ENCODE measurements around the gene ORAI2. TPM values are rescaled to one million over a fixed set of nuclear protein-coding genes. Genes with fewer than 3 reads are reported as not detected.

Gene ORAI2
- polyA plus RNA-seq (2011; rRNA removed) (27.3 and 41.6 TPM in 2 replicates), polyA minus RNA-seq (2011; rRNA and poly(A)+ RNA removed) (30.2 and 49.0 TPM in 2 replicates)

DNA sequence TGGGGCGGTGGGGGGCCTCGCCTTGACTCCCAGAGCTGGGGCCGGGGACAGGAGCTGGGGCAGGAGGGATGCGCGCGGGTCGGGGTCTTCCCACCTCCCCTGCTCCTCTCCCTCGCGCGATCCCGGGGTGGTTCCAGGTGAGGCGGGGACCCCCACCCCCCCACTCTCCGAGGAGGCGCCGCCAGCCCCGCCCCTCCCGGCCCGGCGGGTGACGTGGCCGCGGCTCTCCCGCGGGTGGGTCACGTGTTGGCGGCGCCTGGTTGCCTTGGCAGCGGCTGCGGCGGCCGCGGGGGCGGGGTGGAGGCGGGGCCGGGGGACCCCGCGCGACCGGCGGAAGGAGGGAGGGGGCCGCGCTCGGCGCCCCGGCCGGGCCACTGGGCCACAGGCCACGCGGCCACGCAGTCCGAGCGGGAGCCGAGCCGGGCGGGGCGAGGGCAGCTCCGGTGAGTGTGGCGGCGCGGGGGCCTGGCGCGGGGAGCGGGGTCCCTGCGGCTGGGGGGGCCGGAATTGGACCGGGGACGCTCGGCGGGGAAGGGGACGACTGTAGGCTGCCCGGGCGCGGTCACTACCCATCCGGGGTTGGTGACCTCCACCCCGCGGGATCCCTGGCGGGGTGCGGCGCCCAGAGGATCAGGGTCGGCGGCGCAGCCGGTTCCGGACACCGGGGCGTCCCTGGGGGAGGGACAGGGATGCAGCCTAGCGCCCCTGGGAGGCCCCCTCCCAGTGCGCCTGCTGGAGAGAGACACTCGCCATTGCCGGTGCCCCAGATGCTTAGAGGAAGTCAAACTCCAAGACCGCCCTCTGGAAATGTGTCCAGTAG is at the start of gene ORAI2:
ORAI2 (plus strand) TSS at position 357 of the 820 bp plus-strand sequence. CDS start 5,382 bp downstream, outside the sequence.
- DNase-seq (ENCODE audit: low read depth): no peak
- ChIA-PET CTCF (interaction anchor here (1.0 kb wide), 2 partner anchors 17 to 42 kb away, joined by 3 read pairs; no protein-coding TSS in a partner anchor), POLR2A (no interaction called here)
- H3K27me3 ChIP-seq (ENCODE audit: control insufficient read depth, insufficient read depth, low read length): no peaks in the 10 kb centered on the region
- TF ChIP-seq, protein P1, sequence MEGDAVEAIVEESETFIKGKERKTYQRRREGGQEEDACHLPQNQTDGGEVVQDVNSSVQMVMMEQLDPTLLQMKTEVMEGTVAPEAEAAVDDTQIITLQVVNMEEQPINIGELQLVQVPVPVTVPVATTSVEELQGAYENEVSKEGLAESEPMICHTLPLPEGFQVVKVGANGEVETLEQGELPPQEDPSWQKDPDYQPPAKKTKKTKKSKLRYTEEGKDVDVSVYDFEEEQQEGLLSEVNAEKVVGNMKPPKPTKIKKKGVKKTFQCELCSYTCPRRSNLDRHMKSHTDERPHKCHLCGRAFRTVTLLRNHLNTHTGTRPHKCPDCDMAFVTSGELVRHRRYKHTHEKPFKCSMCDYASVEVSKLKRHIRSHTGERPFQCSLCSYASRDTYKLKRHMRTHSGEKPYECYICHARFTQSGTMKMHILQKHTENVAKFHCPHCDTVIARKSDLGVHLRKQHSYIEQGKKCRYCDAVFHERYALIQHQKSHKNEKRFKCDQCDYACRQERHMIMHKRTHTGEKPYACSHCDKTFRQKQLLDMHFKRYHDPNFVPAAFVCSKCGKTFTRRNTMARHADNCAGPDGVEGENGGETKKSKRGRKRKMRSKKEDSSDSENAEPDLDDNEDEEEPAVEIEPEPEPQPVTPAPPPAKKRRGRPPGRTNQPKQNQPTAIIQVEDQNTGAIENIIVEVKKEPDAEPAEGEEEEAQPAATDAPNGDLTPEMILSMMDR (IDR thresholded peaks at IDR 0.05; ENCODE audit: insufficient read depth, low read depth, low read length): no peak
- peak within 1 kb of the TSS; percentile 75 for H3K4me3 ChIP-seq (ENCODE audit: low read depth, low read length)
- peaks cover 3% of the 10 kb centered on the region; the same call in 1 of the 2 replicates for H3K36me3 ChIP-seq (ENCODE audit: control insufficient read depth, insufficient read depth, low read length)

GRCh38 chr7:102387064-102387463 is 46.3 kb upstream of the ORAI2 start:
- no peak for DNase-seq (ENCODE audit: low read depth)
- TF ChIP-seq, protein P1 (IDR thresholded peaks at IDR 0.05; ENCODE audit: insufficient read depth, low read depth, low read length): no peak
- CTCF ChIA-PET: interaction anchor here (3.3 to 6.3 kb wide), 2 partner anchors 108 to 116 kb away, joined by 9 to 46 read pairs; no protein-coding TSS in a partner anchor
- Histone ChIP-seq H3K36me3 (ENCODE audit: control insufficient read depth, insufficient read depth, low read length) (peaks cover 4% of the 10 kb centered on the region), H3K27me3 (ENCODE audit: control insufficient read depth, insufficient read depth, low read length) (no peaks in the 10 kb centered on the region), H3K4me3 (ENCODE audit: low read depth, low read length) (no peak overlapping the region)
- POLR2A ChIA-PET: no interaction called here

- DNase-seq (ENCODE audit: low read depth): no peak
- TF ChIP-seq, protein P1 (IDR thresholded peaks at IDR 0.05; ENCODE audit: insufficient read depth, low read depth, low read length): no peak
- no peaks in the 10 kb centered on the region for H3K27me3 ChIP-seq (ENCODE audit: control insufficient read depth, insufficient read depth, low read length)
- no peak overlapping the region for H3K4me3 ChIP-seq (ENCODE audit: low read depth, low read length)
- peaks cover 4% of the 10 kb centered on the region for H3K36me3 ChIP-seq (ENCODE audit: control insufficient read depth, insufficient read depth, low read length)
- POLR2A ChIA-PET: no interaction called here
- CTCF ChIA-PET: interaction anchor here (0.9 to 6.3 kb wide), 3 partner anchors 102 to 110 kb away, joined by 3 to 46 read pairs (median 4); no protein-coding TSS in a partner anchor
These were observed 43.6 kb upstream of the ORAI2 start for GRCh38 chr7:102389810-102390209.

GRCh38 chr7:102390697-102391484 is 42.5 kb upstream of the ORAI2 start:
- Histone ChIP-seq H3K27me3 (ENCODE audit: control insufficient read depth, insufficient read depth, low read length) (no peaks in the 10 kb centered on the region), H3K4me3 (ENCODE audit: low read depth, low read length) (no peak overlapping the region), H3K36me3 (ENCODE audit: control insufficient read depth, insufficient read depth, low read length) (peaks cover 4% of the 10 kb centered on the region)
- CTCF ChIA-PET: interaction anchor here (0.6 to 6.3 kb wide), 13 partner anchors 10 to 849 kb away, joined by 3 to 46 read pairs (median 5); partner anchors contain the start of gene ORAI2
- POLR2A ChIA-PET: no interaction called here
- TF ChIP-seq, protein P1 (IDR thresholded peaks at IDR 0.05; ENCODE audit: insufficient read depth, low read depth, low read length): peak; percentile 92
- DNase-seq (ENCODE audit: low read depth): no peak

All from BJ (cell line).